ENCODE data around the gene MRPS27.

- TF ChIP-seq POLR2A (IDR thresholded peaks at IDR 0.05) (no peak), CTCF (IDR thresholded peaks at IDR 0.05) (no peak)
These were observed 47.6 kb downstream of the MRPS27 start for GRCh38 chr5:72272398-72272797.
